ENCODE results near the gene SLC25A10.

The SLC25A10 gene

DNA sequence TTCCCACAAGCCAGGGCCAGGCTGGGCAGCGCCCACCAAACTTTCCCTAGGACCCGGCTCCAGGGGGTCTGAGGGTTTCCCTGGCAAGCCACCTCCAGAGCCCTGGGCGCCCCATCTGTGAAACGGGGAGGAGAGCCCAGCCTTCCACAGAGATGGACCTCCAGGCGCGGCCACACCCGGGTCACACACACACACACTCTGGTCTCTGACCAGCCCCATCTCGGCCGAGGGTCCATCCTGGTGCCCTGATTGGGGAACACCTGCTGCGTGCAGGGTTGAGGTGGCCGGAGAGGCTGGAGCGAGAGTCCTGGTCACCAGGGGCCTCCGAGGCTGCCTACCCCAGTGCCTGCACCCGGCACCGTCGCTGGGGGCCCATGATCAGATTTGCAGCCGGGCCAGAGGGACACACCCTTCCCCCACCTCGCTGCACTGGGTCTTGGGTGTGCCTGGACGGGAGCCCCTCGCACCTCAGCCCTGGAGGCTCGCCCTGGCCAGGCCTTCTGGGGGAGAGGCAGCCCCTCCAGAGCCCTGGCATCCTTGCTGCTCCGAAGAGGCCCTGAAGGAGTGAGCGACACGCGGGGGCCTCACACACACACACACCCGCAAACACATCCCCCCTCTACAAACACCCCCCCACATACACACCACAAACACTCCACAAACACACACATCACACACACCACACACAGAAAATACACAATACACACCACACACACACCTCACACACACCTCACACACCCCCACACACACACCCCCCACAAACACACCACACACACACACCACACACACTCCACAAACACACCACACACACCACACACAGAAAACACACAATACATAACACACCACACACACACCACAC is 29.7 kb downstream of the SLC25A10 start:
- in situ Hi-C loops (cut with MboI; ENCODE audit: low sequenced_read_pairs), result no loop called here
